A549 treated with RU486 at 1 μM for 4 hours (cell line): ENCODE results near the gene IPO9. TPM values are rescaled to one million over a fixed set of nuclear protein-coding genes. Genes with fewer than 3 reads are reported as not detected.

ENCODE experiments used
- total RNA-seq: library from RNA; stranded (reverse); fragments of 200-300 nt; extraction: Qiagen RNA extraction; gene quantifications from 5 replicates; pipeline ENCODE4 v1.2.3, GENCODE V29; 2022; ENCODE audit warnings: low read depth

Gene IPO9
- total RNA-seq: 23.7 to 45.8 TPM (median 40.1 TPM) in 5 replicates

GRCh38 chr1:201828820-201829774 lies at the start of gene IPO9:
TSS of gene IPO9 (plus strand) at chr1:201829157. CDS start at chr1:201829210, 53 bp downstream.

GRCh38 chr1:201888282-201889089 lies 59.5 kb downstream of the IPO9 start, which contains the start of gene SHISA4:
TSS of gene SHISA4 (plus strand) at chr1:201888898. CDS start at chr1:201888995, 97 bp downstream.

Other genes starting within 250 kb of the IPO9 start
- gene SHISA4, start 59.7 kb downstream of the IPO9 start, total RNA-seq: 11.4 to 20.1 TPM (median 17.0 TPM) in 5 replicates
- gene LMOD1, start 117.4 kb downstream of the IPO9 start, total RNA-seq: 0.05 TPM in 1 of 5 replicates, not detected in the others
- gene TIMM17A, start 126.3 kb downstream of the IPO9 start, total RNA-seq: 91.4 to 146 TPM (median 102 TPM) in 5 replicates
- 85.2 to 91.6 TPM (median 88.6 TPM) in 5 replicates for gene RNPEP, start 153.5 kb downstream of the IPO9 start, total RNA-seq
- gene ELF3, start 181.4 kb downstream of the IPO9 start, total RNA-seq: 217 to 287 TPM (median 256 TPM) in 5 replicates